Stimulated activated CD4-positive, alpha-beta T cell treated with anti-CD3 and anti-CD28 coated beads, Interleukin-1b, Interleukin-23, amount 100 ng/mL, for 48 hours (primary cell): ENCODE data around the gene MAN1B1.

Experiments
- DNase-seq: peaks from one replicate; pipeline ENCODE4 v3.0.0-alpha.2; 2020

MAN1B1 gene

DNA sequence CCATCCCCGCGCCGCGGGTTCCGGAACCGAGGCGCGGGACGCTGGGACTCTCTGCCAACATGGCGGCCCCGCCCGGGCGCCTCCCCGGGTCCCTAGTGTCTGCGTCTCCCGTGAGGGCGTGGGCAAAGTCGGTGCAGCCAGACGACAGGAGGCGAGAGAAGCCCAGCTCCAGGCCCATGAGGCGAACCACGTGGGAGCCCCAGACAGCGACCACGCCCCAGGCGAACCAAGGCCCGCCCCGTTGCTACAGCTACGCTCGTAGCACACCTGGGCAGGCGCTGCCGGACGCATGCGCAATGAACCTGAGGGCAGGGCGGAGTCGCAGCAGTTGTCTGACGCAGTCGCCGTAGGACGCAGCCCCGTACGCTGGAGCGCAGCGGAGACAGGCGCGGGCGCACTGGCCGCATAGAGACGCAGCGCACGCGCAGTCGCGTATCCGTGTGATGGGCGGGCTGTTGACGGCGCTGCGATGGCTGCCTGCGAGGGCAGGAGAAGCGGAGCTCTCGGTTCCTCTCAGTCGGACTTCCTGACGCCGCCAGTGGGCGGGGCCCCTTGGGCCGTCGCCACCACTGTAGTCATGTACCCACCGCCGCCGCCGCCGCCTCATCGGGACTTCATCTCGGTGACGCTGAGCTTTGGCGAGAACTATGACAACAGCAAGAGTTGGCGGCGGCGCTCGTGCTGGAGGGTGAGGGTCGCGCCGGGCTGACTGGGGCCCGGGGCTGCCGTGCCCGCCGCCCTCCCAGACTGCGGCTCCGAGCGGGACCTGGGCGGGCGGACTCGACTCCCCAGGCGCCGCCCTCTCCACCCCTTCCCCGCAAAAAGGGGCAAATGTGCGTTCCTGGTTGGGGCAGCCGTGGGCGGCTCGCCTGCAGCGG is at the start of gene MAN1B1:
Gene MAN1B1, plus strand, starts transcription at position 455 of the 878 bp plus-strand sequence. Its CDS starts 15 bp downstream, at position 470.
- DNase-seq, result peak; percentile 100

DNA sequence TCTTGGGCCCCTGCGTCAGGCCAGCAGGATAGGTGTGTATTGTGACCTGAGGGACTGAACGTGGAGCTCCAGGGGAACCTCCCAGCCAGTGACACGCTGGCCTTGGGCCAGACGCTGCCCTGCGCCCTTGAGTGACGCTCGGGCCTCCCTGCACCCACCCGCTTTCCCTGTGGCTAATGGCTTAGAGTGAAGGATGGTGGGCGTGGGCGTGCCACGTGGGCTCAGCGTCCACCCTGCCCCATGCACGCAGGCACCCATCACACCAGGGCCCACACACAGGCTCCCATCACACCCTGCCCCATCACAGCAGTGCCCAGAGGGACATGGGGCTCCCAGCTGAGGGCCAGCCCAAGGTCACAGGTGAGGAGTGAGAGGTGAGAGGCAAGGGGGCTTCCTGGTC is 49.8 kb upstream of the MAN1B1 start:
- no peak for DNase-seq

DNA sequence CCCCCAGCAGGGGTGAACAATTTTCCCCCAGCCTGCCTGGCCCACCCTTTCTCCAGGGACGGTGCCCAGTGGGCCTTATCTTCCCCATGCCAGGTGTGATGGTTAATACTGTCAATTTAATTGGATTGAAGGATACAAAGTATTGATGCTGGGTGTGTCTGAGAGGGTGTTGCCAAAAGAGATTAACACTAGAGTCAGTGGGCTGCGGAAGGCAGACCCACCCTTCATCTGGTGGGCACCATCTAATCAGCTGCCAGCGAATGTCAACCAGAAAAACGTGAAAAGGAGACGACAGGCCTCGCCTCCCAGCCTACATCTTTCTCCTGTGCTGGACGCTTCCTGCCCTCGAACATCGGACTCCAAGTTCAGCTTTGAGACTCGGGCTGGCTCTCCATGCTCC is 49.3 kb upstream of the MAN1B1 start:
- DNase-seq, result no peak

DNA sequence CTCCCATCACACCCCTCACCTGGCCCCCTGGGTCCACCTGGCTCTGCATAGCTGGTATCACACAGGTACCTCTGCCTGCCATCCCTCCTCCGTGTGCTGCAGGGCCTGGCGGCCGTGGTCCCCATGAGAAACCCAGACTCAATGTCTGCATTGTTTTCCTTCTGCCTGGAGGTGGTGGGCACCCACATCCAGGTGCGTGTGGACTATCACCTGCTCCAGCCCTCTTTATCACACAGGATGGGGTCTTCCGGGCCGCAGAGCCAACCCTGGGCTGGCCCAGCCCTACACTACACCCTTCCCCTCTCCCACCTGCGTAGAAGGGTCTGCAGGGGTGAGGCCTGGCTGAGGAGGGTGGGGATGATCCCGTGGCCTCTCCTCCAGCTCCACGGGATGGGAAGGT is 47.9 kb upstream of the MAN1B1 start:
- DNase-seq, result no peak

DNA sequence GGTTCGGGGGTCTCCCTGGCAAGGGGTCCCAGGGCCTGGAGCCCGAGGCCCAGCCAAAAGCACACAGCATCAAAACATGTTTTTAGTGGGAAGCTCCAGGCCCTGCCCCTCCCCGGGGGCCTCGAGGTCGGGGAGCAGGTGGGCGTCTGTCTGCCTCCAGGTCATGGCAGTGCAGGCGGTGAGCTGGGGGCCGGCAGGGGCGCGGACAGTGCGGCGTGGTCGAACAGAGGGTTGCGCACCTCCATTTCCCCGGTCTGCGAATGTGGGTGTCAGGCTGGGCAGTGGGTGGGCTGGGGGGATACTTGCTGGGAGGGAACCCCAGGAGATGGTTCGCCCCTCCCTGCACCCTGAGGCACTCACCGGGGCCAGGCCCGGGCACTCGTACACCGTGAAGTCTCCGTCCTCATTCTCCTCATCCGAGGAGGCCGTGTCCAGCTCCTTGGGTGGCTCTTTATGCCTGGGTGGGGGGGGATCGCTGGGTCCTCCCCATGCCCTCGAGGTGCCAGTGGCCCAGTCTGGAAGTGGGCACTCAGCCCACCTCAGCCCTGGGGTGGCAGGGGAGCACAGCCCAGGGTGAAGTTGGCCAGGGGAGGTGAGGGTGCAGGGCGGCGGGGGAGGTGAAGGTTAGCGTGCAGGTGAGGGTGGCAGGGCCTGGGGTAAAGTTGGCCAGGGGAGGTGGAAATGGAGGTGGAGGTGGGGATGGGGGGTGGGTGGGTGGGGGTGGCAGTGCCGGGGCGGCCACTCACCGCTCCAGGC is 47.0 kb upstream of the MAN1B1 start:
- no peak for DNase-seq

DNA sequence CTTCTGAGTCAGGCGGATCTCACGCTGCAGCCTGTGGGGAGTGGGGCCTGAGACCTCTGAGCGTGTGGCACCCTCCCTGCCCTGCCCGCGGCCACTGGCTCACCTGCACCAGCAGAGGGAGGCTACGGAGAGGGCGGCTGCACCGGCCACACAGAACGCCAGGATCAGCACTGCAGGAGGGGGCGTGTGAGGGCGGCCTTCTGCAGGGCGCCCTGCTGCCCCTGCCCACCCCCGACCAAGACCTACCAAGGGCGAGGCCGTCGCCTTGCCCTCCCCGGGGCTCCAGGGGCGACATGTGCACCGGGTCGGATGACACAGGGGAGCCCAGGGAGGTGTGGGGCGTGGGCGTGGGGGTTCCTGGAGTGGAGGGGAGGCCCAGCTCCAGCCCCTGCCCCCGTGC is 46.2 kb upstream of the MAN1B1 start:
- DNase-seq, result no peak

DNA sequence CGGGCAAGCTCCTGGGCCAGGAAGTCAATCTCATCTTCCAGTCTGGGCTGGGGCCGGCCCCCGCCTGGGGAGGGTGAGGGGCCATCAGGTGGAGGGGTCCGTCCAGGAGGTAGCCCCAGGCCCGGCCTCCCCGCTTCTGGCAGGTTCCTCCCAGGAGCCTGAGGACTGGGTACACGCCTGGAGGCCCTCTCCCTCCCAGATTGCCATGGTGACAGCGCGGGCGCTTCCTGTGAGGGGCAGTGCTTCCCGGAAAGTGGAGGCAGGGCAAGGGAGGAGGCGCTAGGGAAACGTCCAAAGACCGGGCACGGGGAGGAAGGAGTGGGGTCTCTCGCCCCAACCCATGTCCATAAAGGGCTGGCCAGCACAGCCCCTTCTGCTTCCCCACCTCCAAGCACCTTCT is 45.7 kb upstream of the MAN1B1 start:
- no peak for DNase-seq

DNA sequence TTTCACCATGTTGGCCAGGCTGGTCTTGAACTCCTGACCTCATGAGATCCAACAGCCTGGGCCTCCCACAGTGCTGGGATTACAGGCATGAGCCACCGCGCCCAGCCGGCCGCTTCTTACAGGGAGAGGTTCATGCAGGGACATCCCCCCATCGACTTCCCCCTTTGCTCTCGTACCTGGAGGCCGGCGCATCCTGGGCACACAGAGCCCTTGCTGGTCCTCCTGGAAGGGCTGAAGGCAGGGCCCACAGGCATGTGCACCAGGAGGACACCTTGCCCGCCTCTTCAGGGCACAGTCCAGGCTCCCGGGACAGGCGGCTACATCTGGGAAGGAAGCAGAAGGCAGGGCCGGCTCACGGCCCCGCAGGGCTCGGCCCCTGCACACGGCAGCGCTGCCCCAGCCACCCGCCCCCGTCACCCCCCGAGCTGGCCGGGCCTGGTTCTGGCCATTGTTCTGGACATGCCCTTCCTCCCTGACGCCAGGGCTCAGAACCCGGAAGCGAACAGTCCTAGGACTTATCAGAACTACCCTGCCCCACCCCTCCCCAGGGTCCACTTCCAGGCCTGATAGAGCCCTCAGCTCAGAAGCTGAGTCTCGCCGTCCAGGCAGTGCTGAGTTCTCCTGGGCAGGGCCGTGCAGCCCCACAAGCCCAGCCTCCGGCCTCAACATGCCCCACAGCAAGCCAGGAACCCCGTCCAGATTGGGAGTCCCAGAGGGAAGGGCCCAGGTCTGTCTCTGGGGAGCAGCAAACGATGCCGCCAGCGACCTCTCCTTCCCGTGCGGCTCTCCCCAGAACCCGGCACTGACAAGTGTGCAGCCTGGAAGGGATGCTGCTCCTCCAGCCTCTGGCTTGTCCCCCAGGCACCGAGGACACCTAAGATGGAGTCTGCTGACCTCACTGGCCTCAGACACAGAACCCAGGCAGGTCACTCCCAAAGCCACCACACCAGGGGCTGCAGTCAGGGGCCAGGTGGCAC is 43.7 kb upstream of the MAN1B1 start:
- DNase-seq, result no peak

DNA sequence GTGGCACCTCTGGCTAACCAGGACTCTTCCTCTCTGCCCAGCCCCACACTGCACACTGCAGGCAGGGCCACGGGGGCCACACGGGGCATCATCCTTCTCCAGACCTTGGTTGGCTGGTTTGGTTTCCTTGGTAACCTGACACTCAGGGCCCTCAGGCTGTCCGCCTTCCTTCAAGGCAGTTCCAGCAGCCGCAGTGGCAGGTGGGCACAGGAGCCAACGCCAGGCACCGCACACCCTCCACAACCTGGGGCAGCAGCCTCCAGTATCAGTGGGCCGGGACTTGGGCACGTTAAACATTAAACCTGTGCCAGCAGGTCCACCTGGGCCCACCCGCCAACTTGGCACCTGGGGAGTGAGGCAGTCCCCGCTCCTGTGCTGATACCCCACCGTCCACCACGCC is 42.7 kb upstream of the MAN1B1 start:
- no peak for DNase-seq

DNA sequence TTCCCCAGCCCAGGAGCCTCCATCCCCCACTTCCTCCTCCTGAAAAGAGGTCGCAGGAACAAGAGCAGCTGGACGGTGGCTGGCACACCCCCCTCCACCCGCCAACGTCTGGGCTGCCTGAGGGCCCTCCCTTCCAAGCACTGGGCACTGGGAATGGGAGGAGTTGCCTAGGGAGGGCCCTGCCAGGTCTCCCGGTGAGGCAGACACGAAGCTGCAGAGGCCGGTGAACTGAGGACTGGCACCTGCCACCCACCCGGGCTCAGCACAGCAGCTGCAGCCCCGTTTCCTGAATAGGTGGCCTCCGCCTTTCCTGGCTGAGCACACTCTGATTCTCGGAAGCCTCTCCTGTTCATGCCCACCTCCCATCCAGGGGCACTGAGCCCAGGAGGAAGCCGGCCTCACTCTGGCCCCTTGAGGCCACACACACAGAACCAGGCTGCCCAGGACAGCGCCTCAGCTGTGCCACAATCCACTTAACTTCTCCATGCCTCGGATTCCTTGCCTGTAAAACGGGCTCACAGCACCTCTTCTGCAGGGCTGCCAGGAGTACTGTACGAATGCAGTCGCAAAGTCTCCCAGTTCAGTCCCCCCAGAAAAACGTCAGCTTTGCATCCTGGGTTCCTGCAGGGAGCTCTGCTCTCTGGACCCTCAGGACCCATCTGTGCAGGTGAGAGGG is 42.1 kb upstream of the MAN1B1 start:
- no peak for DNase-seq

DNA sequence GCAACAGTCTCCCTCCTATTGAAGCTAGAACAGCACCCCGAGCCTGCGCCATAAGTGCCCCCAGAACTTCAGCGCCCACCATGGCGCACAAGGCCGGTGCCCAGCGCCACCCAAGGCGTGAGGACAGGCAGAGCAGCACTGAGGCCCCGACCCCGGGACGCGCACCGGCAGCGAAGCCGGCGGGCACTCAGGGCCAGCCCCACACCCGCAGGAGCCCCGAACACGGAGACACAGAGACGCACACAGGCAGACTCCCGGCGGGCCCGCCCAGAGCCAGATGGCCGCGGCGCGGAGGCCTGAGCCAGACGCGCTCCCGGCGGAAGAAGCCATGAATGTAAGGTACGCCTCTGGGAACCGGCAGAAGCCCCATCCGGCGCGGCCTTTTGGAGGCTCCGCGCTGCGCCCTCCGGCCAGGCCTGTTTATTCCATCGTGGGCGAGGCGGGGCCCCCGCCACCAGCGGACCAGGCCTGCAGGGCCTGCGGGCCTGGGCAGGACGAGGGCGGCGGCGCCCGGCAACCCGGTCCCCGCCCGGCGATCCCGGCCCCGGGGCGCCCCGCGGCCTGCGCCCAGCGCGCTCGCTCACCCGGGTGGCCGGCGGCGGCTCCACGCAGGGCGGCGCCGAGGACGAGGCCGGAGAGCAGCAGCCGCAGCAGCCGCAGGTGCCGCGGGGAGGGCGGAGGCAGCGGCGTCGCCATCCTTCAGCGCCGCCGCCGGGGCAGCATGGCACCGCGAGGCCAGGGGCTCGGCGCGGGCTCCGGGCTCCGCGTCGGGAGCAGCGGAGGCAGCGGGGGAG is 41.3 kb upstream of the MAN1B1 start:
- no peak for DNase-seq

DNA sequence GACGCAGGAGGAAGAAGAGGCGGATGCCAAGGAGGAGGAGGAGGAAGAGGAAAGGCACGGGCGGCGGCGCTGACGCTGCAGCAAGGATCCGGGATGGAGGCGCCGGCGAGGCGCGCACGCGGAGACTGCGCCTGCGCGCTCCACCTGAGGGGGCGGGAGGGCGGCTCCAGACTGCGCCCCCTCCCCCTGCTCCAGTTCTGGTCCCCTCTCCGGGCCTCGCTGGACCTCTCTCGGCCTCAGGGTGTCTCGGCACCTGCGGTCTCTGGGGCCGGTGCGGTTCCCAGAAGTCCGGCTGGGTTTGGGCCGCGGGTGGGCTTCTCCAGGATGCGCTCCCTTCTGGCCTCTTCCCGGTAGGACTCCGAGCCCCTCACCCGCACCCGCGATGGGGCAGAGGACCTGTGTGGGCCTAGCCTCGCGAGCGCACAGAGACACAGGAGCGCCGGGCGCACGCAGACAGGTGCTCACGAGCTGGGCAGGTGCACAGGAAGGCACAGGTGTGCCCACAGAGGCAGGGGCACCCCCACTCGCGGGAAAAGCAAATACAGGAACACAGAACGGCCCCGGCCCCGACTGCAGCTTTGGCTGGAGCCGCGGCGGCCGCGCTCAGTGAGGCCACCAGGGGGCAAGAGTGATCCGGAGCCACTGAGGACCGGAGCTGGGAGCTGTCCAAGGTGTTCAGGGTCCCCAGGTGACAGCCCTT is 40.5 kb upstream of the MAN1B1 start, which contains the start of gene NPDC1:
Gene NPDC1, minus strand, starts transcription at position 90 of the 700 bp plus-strand sequence. CDS start 188 bp downstream, outside the sequence.
- DNase-seq, result peak; percentile 76

DNA sequence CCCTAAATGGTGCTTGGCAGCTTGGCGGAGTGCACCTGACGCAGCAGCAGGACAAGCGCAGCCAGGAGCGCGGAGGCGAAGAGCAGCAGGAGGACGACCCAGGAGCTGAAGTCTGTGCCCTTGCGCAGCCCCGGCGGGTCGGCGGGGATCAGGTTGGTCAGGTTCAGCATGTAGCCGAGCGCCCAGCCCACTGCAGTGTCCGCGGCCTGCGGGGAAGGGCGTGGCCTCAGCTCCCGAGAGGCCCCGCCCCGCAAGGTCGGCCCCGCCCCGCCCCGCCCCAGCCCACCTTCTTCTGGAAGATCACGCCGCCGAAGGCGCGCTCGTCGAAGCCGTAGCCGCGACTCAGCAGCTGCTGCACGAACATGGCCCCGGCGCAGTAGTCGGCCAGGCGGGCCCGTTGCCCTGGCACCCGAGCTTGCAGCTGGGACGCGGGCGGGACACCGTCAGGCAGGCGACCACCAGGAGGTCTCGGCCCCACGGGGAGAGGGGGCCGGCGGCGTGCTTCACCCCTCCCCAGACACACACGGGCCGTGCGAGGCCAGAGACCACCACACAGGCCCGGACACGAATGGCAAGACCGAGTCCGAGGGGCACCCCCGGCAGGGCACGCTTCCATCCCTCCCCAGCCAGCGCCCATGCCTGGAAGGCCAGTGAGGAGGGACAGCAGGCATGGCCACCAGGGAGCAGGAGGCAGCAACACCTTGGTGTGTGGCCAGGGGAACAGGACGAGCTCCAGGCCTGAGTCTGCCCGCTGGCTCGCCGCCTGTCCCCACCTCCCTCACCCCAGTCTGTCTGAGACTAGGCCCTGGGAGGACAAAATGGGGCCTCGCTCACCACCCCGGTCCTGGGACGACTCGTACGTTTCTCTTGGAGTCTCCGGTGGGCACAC is 37.9 kb upstream of the MAN1B1 start:
- DNase-seq, result no peak

DNA sequence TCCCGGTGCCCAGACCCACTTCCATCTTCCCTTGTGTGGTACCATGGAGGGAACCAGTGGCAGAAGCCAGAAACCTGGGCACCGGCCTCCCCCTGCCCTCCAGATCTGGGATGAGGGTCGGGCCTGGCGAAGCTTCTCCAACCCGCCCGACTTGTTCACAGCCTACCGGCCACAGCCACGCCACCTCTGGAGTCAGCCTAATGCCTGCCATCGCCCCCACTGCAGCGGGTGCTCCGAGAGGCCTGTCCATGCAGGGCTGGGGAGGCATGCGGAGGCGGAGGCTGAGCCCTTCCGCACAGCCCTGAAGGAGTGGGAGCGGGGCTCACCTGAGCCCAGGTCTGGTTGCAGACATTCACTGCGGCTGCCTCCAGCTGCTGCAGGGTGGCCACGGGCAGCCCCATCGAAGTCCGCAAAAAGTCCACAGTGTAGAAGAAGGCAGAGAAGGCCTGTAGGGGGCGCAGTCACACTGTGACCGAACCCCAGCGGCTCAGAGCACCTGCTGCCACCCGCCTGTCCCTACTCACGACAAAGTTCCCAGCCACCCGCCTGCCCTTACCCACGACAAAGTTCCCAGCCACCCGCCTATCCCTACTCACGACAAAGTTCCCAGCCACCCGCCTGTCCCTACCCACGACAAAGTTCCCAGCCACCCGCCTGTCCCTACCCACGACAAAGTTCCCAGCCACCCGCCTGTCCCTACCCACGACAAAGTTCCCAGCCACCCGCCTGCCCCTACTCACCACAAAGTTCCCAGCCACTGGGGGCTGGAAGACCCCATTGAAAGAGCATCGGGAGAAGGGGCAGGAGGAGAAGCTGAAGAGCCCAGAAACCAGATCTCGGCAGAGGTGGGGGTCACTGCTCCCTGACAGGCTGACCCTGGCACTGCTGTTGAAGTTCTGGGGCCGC is 37.0 kb upstream of the MAN1B1 start:
- DNase-seq, result peak; percentile 73

DNA sequence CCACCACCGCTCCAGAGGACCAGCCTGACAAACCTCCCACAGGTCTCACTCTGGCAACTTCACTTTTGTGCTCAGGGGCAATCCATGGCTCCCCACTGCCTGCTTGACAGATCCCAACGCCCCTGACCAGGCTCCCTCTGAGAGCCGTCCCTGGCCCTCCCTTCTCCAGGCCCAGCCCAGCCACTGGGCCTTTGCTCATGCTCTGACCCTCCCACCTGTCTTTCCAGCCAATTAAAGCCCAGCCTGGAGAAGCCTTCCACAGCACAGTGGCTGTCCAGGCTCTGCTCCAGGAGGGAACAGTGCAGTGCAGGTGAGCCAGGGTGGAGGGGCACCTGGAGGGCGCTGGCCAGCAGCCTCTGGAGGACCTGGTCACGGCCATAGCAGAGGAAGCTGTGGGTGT is 36.2 kb upstream of the MAN1B1 start:
- no peak for DNase-seq

DNA sequence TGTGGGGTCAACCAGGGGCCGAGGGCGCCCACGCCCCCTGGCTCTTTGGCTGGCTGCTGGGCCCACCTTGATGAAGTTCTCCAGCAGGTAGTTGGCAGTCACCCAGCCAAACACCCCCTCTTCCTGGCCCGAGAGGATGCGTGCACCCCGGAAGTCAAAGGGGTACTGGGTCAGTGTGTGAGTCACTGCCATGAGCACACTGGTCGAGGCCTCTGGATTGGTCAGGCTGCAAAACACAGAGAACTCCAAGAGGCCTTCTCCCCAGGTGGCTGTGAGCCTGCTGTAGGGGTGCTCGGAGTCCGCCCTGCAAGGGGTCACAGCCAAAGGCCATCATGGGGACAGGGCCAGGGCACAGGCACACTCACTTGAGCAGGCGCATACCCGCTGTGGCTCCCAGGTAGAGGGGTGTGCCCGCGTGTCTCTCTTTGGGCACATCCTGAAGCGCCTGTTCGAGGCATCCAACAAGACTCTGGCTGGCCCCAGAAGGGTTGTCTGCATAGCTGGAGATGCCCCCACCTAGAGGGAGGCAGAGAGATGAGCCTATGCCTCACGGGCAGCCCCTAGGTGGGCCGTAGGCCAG is 35.5 kb upstream of the MAN1B1 start:
- no peak for DNase-seq

DNA sequence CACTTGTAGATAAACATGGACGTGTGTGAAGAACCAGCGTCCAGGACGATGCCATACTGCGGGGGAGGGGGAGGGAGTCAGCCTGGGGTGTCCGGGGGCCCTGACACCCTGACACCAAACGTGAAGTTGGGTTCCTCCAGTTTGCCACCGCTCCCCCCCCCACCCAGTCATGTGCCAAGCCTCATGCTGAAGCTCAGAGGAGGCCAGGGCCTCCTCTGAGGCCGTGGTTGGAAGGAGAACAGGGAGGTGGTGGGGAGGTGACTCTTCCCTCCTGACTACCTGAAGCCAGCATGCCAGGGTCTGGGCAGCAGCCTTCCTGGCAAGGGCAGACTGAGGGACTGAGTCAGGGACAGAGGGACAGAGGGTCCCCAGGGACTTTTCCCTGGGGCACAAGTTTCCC is 34.5 kb upstream of the MAN1B1 start:
- DNase-seq, result no peak
